ENCODE measurements around the gene CCDC85A. TPM values are rescaled to one million over a fixed set of nuclear protein-coding genes. Genes with fewer than 3 reads are reported as not detected.
"Not testable (repeated sequence)": the region's sequence is repeated elsewhere in the genome, so short reads cannot be mapped to it uniquely, and the experiment has no call there.

The CCDC85A gene
- polyA plus RNA-seq, 1 donor (not counting 4 experiments of a cell fraction or from before 2014, with no cell fraction given), result not detected

DNA sequence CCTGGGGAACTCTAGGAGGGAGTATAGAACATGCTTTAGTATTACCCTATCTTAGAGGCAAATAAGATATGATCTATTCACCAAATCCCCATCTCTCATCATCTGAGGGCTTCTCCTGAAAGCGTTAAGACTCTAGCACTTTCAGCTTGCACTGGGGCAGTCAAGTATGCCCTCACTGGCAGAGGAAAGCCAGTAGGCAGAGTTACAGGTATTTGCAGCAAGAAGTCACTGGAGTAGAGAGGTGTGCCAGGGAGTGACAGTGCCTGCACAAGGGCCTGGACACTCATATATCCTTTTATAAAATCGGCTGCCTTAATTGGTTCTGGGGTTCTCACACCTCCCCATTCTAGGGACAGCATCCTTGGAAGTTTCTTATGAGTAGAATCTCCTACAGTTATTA is 31.9 kb upstream of the CCDC85A start:
- Histone ChIP-seq H2AFZ (ENCODE audit: control insufficient read depth, low read length) (no peak overlapping the region), H3K27ac (ENCODE audit: control insufficient read depth, insufficient read depth, low read length) (no peak overlapping the region), H3K4me2 (ENCODE audit: control insufficient read depth, extremely low read depth, insufficient read depth, low read depth, low read length) (no peak overlapping the region), H3K9me1 (ENCODE audit: control insufficient read depth, extremely low read depth, insufficient read depth, low read length) (no peaks in the 10 kb centered on the region), H3K9me3 (ENCODE audit: control insufficient read depth, low read depth, low read length) (no peaks in the 10 kb centered on the region), H3K27me3 (ENCODE audit: control insufficient read depth, extremely low read depth, insufficient read depth, low read length) (no peaks in the 10 kb centered on the region), H3K4me1 (ENCODE audit: control insufficient read depth, extremely low read depth, insufficient read depth, low read length) (no peaks in the 10 kb centered on the region), H4K20me1 (ENCODE audit: control insufficient read depth, extremely low read depth, insufficient read depth, low read length) (no peaks in the 10 kb centered on the region), H3K36me3 (ENCODE audit: control insufficient read depth in 2 of 2, extremely low read depth in 1 of 2, insufficient read depth in 2 of 2, low read length in 2 of 2) (no peaks in the 10 kb centered on the region), H3K79me2 (ENCODE audit: control insufficient read depth, insufficient read depth, low read length) (no peaks in the 10 kb centered on the region), H3K4me3 (ENCODE audit: control insufficient read depth in 2 of 3, extremely low read depth in 1 of 3, insufficient read depth in 2 of 3, low read depth in 1 of 3, low read length in 3 of 3) (no peak overlapping the region), H3K9ac (ENCODE audit: control insufficient read depth, extremely low read depth, insufficient read depth, low read length) (no peak overlapping the region)
- FAIRE-seq (no peak), DNase-seq (ENCODE audit: low read depth, low spot score) (no peak)
- TF ChIP-seq EZH2 (IDR thresholded peaks at IDR 0.05; ENCODE audit: low read length), result no peak
- dilution Hi-C loops (cut with MboI; ENCODE audit: extremely low pct_ligation_motif_present, low sequenced_read_pairs), result no loop called here

- H3K79me2 ChIP-seq (ENCODE audit: control insufficient read depth, insufficient read depth, low read length), result no peaks in the 10 kb centered on the region
- DNase-seq (ENCODE audit: low read depth, low spot score) (no peak), FAIRE-seq (no peak)
- no peak overlapping the region for H3K9ac ChIP-seq (ENCODE audit: control insufficient read depth, extremely low read depth, insufficient read depth, low read length)
- no peaks in the 10 kb centered on the region for H4K20me1 ChIP-seq (ENCODE audit: control insufficient read depth, extremely low read depth, insufficient read depth, low read length)
- no peak overlapping the region for H3K4me2 ChIP-seq (ENCODE audit: control insufficient read depth, extremely low read depth, insufficient read depth, low read depth, low read length)
- no peaks in the 10 kb centered on the region for H3K9me1 ChIP-seq (ENCODE audit: control insufficient read depth, extremely low read depth, insufficient read depth, low read length)
- no peak overlapping the region for H2AFZ ChIP-seq (ENCODE audit: control insufficient read depth, low read length)
- H3K4me1 ChIP-seq (ENCODE audit: control insufficient read depth, extremely low read depth, insufficient read depth, low read length), result no peaks in the 10 kb centered on the region
- no peak overlapping the region for H3K4me3 ChIP-seq (ENCODE audit: control insufficient read depth in 2 of 3, extremely low read depth in 1 of 3, insufficient read depth in 2 of 3, low read depth in 1 of 3, low read length in 3 of 3)
- no peaks in the 10 kb centered on the region for H3K36me3 ChIP-seq (ENCODE audit: control insufficient read depth in 2 of 2, extremely low read depth in 1 of 2, insufficient read depth in 2 of 2, low read length in 2 of 2)
- no peak for TF ChIP-seq CTCF (optimal IDR thresholded peaks at IDR 0.05 in 1 of 3, IDR thresholded peaks at IDR 0.05 in 1 of 3, conservative IDR thresholded peaks at IDR 0.05 in 1 of 3; ENCODE audit: extremely low read depth in 1 of 3, insufficient read depth in 2 of 3, low read length in 3 of 3)
- TF ChIP-seq EZH2 (IDR thresholded peaks at IDR 0.05; ENCODE audit: low read length), result no peak
- no peaks in the 10 kb centered on the region for H3K27me3 ChIP-seq (ENCODE audit: control insufficient read depth, extremely low read depth, insufficient read depth, low read length)
- dilution Hi-C loops (cut with MboI; ENCODE audit: extremely low pct_ligation_motif_present, low sequenced_read_pairs), result no loop called here
- no peaks in the 10 kb centered on the region for H3K9me3 ChIP-seq (ENCODE audit: control insufficient read depth, low read depth, low read length)
- no peak overlapping the region for H3K27ac ChIP-seq (ENCODE audit: control insufficient read depth, insufficient read depth, low read length)
These were observed 28.6 kb upstream of the CCDC85A start for GRCh38 chr2:56155188-56155587.

GRCh38 chr2:56159875-56160274 is 23.9 kb upstream of the CCDC85A start:
- H3K4me2 ChIP-seq (ENCODE audit: control insufficient read depth, extremely low read depth, insufficient read depth, low read depth, low read length); H4K20me1 ChIP-seq (ENCODE audit: control insufficient read depth, extremely low read depth, insufficient read depth, low read length); DNase-seq (ENCODE audit: low read depth, low spot score); FAIRE-seq; H3K27me3 ChIP-seq (ENCODE audit: control insufficient read depth, extremely low read depth, insufficient read depth, low read length); H3K27ac ChIP-seq (ENCODE audit: control insufficient read depth, insufficient read depth, low read length); H3K4me3 ChIP-seq (ENCODE audit: control insufficient read depth in 2 of 3, extremely low read depth in 1 of 3, insufficient read depth in 2 of 3, low read depth in 1 of 3, low read length in 3 of 3); H3K36me3 ChIP-seq (ENCODE audit: control insufficient read depth in 2 of 2, extremely low read depth in 1 of 2, insufficient read depth in 2 of 2, low read length in 2 of 2); H3K9me1 ChIP-seq (ENCODE audit: control insufficient read depth, extremely low read depth, insufficient read depth, low read length); H3K9me3 ChIP-seq (ENCODE audit: control insufficient read depth, low read depth, low read length); H2AFZ ChIP-seq (ENCODE audit: control insufficient read depth, low read length); H3K79me2 ChIP-seq (ENCODE audit: control insufficient read depth, insufficient read depth, low read length); H3K9ac ChIP-seq (ENCODE audit: control insufficient read depth, extremely low read depth, insufficient read depth, low read length); H3K4me1 ChIP-seq (ENCODE audit: control insufficient read depth, extremely low read depth, insufficient read depth, low read length); dilution Hi-C loops (cut with MboI; ENCODE audit: extremely low pct_ligation_motif_present, low sequenced_read_pairs): not testable (repeated sequence)

All from keratinocyte (primary cell).